GM12878 (cell line): ENCODE measurements around the gene RRAD. TPM values are rescaled to one million over a fixed set of nuclear protein-coding genes. Genes with fewer than 3 reads are reported as not detected.

Experiments used
- ATAC-seq: fragments of 200-7000 bp; cut with Tn5 transposase; 3 replicates; pipeline ENCODE4 v1.9.1; 2020; ENCODE audit warnings: mild to moderate bottlenecking, moderate library complexity
- BruUV-seq: library from RNA; stranded (reverse); fragments of 400-500 nt; replicated peaks from 2 replicates; lab custom pipeline; 2021; lab: Mats Ljungman, UMichigan
- CTCF ChIA-PET: fragments of 300-600 bp; sonication (Branson Sonifier 250); formaldehyde crosslinking; extraction: SDS; loops from one replicate; lab custom pipeline; 2021; ENCODE audit warnings: inconsistent platforms; lab: Yijun Ruan, JAX
- POLR2A ChIA-PET: fragments of 350-600 bp; formaldehyde crosslinking; extraction: SDS; loops from one replicate; lab custom pipeline; 2021; ENCODE audit warnings: inconsistent platforms; lab: Charles Lee
- RAD21 ChIA-PET: fragments of 300-600 bp; sonication (Branson Sonifier 250); formaldehyde crosslinking; loops from one replicate; lab custom pipeline; 2023; ENCODE audit warnings: antibody characterized with exemption; ENCODE audit not compliant: unreplicated experiment; lab: Charles Lee
- SMC1A ChIA-PET: fragments of 300-600 bp; sonication (Branson Sonifier 250); formaldehyde crosslinking; loops from one replicate; lab custom pipeline; 2023; ENCODE audit not compliant: unreplicated experiment, uncharacterized antibody; lab: Charles Lee
- DNase-seq: peaks from one replicate; pipeline ENCODE4 v3.0.0-alpha.2; 2011; ENCODE audit warnings: low read depth, low spot score
- FAIRE-seq: peaks from 3 replicates; lab custom pipeline; 2011; peaks lifted over from hg19 to GRCh38; lab: Jason Lieb, UNC
- H2AFZ ChIP-seq: 2 replicates; pipeline ENCODE4 v1.6.0; 2011; ENCODE audit warnings: low read depth, low read length, control low read depth; ENCODE audit not compliant: control insufficient read depth
- H3K27ac ChIP-seq: 2 replicates; pipeline ENCODE4 v1.5.1; 2011; ENCODE audit warnings: control low read depth; ENCODE audit not compliant: control insufficient read depth, insufficient read depth
- H3K27me3 ChIP-seq, 2 experiments: replicated peaks in 1 of 2; 2 replicates each; pipeline versions ENCODE4 v1.6.0 to v1.6.1; 2011; ENCODE audit warnings: low read length in 1 of 2; ENCODE audit not compliant: control insufficient read depth in 2 of 2, insufficient read depth in 2 of 2
- H3K36me3 ChIP-seq, 2 experiments: 2 replicates each; pipeline ENCODE4 v1.5.1; 2011; ENCODE audit warnings: low read length in 1 of 2; ENCODE audit not compliant: control insufficient read depth in 2 of 2, insufficient read depth in 2 of 2
- H3K4me1 ChIP-seq: 2 replicates; pipeline ENCODE4 v1.6.1; 2011; ENCODE audit warnings: mild to moderate bottlenecking, low read length, moderate library complexity, mixed read lengths; ENCODE audit not compliant: control insufficient read depth, insufficient read depth
- H3K4me2 ChIP-seq: 2 replicates; pipeline ENCODE4 v1.6.0; 2011; ENCODE audit warnings: control low read depth; ENCODE audit not compliant: control insufficient read depth, insufficient read depth
- H3K4me3 ChIP-seq: fragments of 200-600 bp; sonication (generic); 2 replicates; pipeline ENCODE4 v1.5.1; 2016
- H3K79me2 ChIP-seq: 2 replicates; pipeline ENCODE4 v1.6.0; 2011; ENCODE audit warnings: low read length; ENCODE audit not compliant: control insufficient read depth, insufficient read depth
- H3K9ac ChIP-seq: 2 replicates; pipeline ENCODE4 v1.8.0; 2011; ENCODE audit warnings: low read length, control low read depth, mixed read lengths; ENCODE audit not compliant: control insufficient read depth, insufficient read depth
- H3K9me3 ChIP-seq: replicated peaks from 3 replicates; pipeline ENCODE4 v1.5.1; 2011; ENCODE audit warnings: mild to moderate bottlenecking, low read length; ENCODE audit not compliant: control insufficient read depth, insufficient read depth
- H4K20me1 ChIP-seq: 2 replicates; pipeline ENCODE4 v1.6.0; 2011; ENCODE audit not compliant: control insufficient read depth, insufficient read depth
- ATF7 ChIP-seq: fragments of 450-650 bp; IDR thresholded peaks from 2 replicates; pipeline ENCODE4 v1.6.1; 2016; ENCODE audit warnings: low read depth, mild to moderate bottlenecking
- ESRRA ChIP-seq: IDR thresholded peaks from 2 replicates; pipeline ENCODE4 v1.6.1; 2012; ENCODE audit warnings: mild to moderate bottlenecking, low read length, improper control_type of control experiment
- EZH2 ChIP-seq: IDR thresholded peaks from 2 replicates; pipeline ENCODE4 v1.6.1; 2012; ENCODE audit warnings: low read depth, mild to moderate bottlenecking, control low read depth, inconsistent platforms, low read length, borderline replicate concordance; ENCODE audit not compliant: control insufficient read depth
- HCFC1 ChIP-seq: fragments of 150-350 bp; IDR thresholded peaks from 2 replicates; pipeline ENCODE4 v1.6.1; 2014; ENCODE audit warnings: low read length
- IKZF2 ChIP-seq, 2 experiments: fragments of 450-650 bp; IDR thresholded peaks; 2 replicates each; pipeline ENCODE4 v1.6.1; 2017; ENCODE audit warnings: mild to moderate bottlenecking in 2 of 2, moderate library complexity in 2 of 2
- NBN ChIP-seq: fragments of 450-650 bp; IDR thresholded peaks from 2 replicates; pipeline ENCODE4 v1.6.1; 2016
- NFXL1 ChIP-seq: fragments of 450-650 bp; IDR thresholded peaks from 2 replicates; pipeline ENCODE4 v1.6.1; 2017; ENCODE audit warnings: antibody characterized with exemption, mild to moderate bottlenecking, borderline replicate concordance
- POLR2A ChIP-seq: IDR thresholded peaks from 2 replicates; pipeline ENCODE4 v1.6.1; 2011; ENCODE audit warnings: low read depth, mild to moderate bottlenecking, low read length
- RAD51 ChIP-seq: fragments of 450-650 bp; IDR thresholded peaks from 2 replicates; pipeline ENCODE4 v1.6.1; 2016; ENCODE audit warnings: moderate library complexity, mild to moderate bottlenecking, inconsistent platforms
- RBBP5 ChIP-seq: fragments of 200-600 bp; sonication (generic); conservative IDR thresholded peaks from 2 replicates; pipeline ENCODE4 v1.6.1; 2016
- SMARCA5 ChIP-seq: fragments of 450-650 bp; IDR thresholded peaks from 2 replicates; pipeline ENCODE4 v1.6.1; 2017; ENCODE audit warnings: mild to moderate bottlenecking
- SMC3 ChIP-seq: IDR thresholded peaks from 2 replicates; pipeline ENCODE4 v1.6.1; 2011; ENCODE audit warnings: low read length, improper control_type of control experiment, borderline replicate concordance
- SRF ChIP-seq, 2 experiments: IDR thresholded peaks; 2 replicates each; pipeline ENCODE4 v1.6.1; 2011; ENCODE audit warnings: low read depth in 2 of 2, low read length in 2 of 2, mild to moderate bottlenecking in 1 of 2, moderate library complexity in 1 of 2
- STAT3 ChIP-seq: IDR thresholded peaks from 2 replicates; pipeline ENCODE4 v1.6.1; 2011; ENCODE audit warnings: low read depth, low read length, improper control_type of control experiment
- WRNIP1 ChIP-seq: IDR thresholded peaks from 2 replicates; pipeline ENCODE4 v1.6.1; 2011; ENCODE audit warnings: low read depth, low read length, improper control_type of control experiment, borderline replicate concordance
- YBX1 ChIP-seq: fragments of 450-650 bp; IDR thresholded peaks from 2 replicates; pipeline ENCODE4 v1.6.1; 2016; ENCODE audit warnings: antibody characterized with exemption
- WGBS: methylation state at CpG from one replicate; pipeline ENCODE4 v1.1.6; 2016; ENCODE audit warnings: low lambda C conversion rate; ENCODE audit not compliant: insufficient replicate concordance, insufficient coverage; ENCODE audit errors: missing lambda C conversion rate; 5-methylcytosine and 5-hydroxymethylcytosine counted together
- in situ Hi-C: fragments of 300-500 bp; cut with MboI; formaldehyde crosslinking; loops from 9 replicates; pipeline ENCODE4 v1.14.3; 2018; ENCODE audit warnings: mixed read lengths
- intact Hi-C: fragments of 100-400 bp; cut with micrococcal nuclease; formaldehyde crosslinking; loops from one replicate; pipeline ENCODE4 v1.14.2; 2022; ENCODE audit not compliant: unreplicated experiment
- polyA plus RNA-seq, 11 experiments: library from polyadenylated mRNA; depleted of rRNA in 4 of 11; unstranded in 6 of 11; stranded (reverse) in 5 of 11; fragments of >200 nt; fragmentation: Nextera tagmentation in 4 of 11; fragmentation: Illumina TruSeq in 1 of 11; extraction: Ambion mirVana in 4 of 11; extraction: Trizol in 1 of 11; gene quantifications; 1 replicate in 1 of 11; 2 replicates in 10 of 11; pipeline versions ENCODE4 v1.2.1 to v1.2.3, GENCODE V29; 2011 to 2016; ENCODE audit warnings: inconsistent platforms in 2 of 11, missing spikeins in 2 of 11, low read depth in 1 of 11
- total RNA-seq, 4 experiments: library from RNA; depleted of rRNA in 3 of 4; stranded (reverse); fragments of >200 nt in 3 of 4; fragmentation: Illumina TruSeq in 1 of 4; extraction: Trizol in 1 of 4; gene quantifications; 2 replicates each; pipeline versions ENCODE4 v1.2.1 to v1.2.3, GENCODE V29; 2013 to 2021
- TF ChIP-seq, protein P1 (sequence below): fragments of 450-650 bp; IDR thresholded peaks from 2 replicates; pipeline ENCODE4 v1.6.1; 2017; ENCODE audit warnings: borderline replicate concordance
- TF ChIP-seq, protein P2 (sequence below): fragments of 450-650 bp; IDR thresholded peaks from 2 replicates; pipeline ENCODE4 v1.6.1; 2017; ENCODE audit warnings: low read depth, mild to moderate bottlenecking, moderate library complexity
- TF ChIP-seq, protein P3 (sequence below): fragments of 450-650 bp; formaldehyde crosslinking; IDR thresholded peaks from 2 replicates; pipeline ENCODE4 v1.4.0; 2020; ENCODE audit warnings: mild to moderate bottlenecking, moderate library complexity

The RRAD gene
- total and polyA plus RNA-seq, 10 of the 15 experiments (the other 5 are each of a cell fraction or from before 2014, with no cell fraction given), result 0.11 to 8.5 (median 2.8) TPM

DNA sequence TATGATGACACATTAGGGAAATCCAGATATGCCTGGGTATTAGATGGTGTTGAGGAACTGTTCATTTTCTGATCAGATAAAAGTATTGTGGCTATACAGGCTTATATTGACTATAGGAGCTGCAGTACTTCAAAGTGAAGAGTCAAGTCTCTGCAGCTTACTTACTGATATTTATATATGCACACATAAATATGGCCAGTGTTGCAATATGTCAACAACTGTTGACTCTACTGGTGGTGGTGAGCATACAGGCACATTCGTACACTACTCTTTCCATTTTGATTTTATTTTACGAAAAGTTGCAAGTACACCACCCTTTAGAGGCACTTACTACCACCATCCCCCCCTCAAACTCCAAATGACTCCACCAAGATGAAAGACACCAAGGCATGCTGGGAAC lies 6.3 kb upstream of the RRAD start:
- SMC1A ChIA-PET, result no interaction called here
- Histone ChIP-seq H3K4me2 (no peak overlapping the region), H3K9ac (no peak overlapping the region), H3K9me3 (no peaks in the 10 kb centered on the region), H3K27ac (no peak overlapping the region), H3K79me2 (peaks cover 33% of the 10 kb centered on the region), H2AFZ (no peak overlapping the region), H3K4me3 (no peak overlapping the region), H3K4me1 (peaks cover 25% of the 10 kb centered on the region), H3K27me3 (no peaks in the 10 kb centered on the region), H3K36me3 (no peaks in the 10 kb centered on the region), H4K20me1 (no peaks in the 10 kb centered on the region)
- no peak for DNase-seq
- CTCF ChIA-PET, result interaction anchor here (0.8 to 2.3 kb wide), 3 partner anchors 12 to 37 kb away, joined by 4 to 10 read pairs (median 4); no protein-coding TSS in a partner anchor
- no peak for FAIRE-seq
- TF ChIP-seq, protein P1, sequence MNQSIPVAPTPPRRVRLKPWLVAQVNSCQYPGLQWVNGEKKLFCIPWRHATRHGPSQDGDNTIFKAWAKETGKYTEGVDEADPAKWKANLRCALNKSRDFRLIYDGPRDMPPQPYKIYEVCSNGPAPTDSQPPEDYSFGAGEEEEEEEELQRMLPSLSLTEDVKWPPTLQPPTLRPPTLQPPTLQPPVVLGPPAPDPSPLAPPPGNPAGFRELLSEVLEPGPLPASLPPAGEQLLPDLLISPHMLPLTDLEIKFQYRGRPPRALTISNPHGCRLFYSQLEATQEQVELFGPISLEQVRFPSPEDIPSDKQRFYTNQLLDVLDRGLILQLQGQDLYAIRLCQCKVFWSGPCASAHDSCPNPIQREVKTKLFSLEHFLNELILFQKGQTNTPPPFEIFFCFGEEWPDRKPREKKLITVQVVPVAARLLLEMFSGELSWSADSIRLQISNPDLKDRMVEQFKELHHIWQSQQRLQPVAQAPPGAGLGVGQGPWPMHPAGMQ, result no peak
- TF ChIP-seq SMARCA5 (no peak), EZH2 (no peak), POLR2A (no peak), YBX1 (no peak), RAD51 (no peak), ATF7 (no peak), SMC3 (no peak), NBN (no peak), SRF (IDR thresholded peaks at IDR 0.05; ENCODE audit: low read depth in 2 of 2, low read length in 2 of 2) (no peak), NFXL1 (no peak), ESRRA (no peak), RBBP5 (no peak), WRNIP1 (no peak), HCFC1 (no peak), STAT3 (no peak), IKZF2 (IDR thresholded peaks at IDR 0.05) (no peak)
- TF ChIP-seq, protein P2, sequence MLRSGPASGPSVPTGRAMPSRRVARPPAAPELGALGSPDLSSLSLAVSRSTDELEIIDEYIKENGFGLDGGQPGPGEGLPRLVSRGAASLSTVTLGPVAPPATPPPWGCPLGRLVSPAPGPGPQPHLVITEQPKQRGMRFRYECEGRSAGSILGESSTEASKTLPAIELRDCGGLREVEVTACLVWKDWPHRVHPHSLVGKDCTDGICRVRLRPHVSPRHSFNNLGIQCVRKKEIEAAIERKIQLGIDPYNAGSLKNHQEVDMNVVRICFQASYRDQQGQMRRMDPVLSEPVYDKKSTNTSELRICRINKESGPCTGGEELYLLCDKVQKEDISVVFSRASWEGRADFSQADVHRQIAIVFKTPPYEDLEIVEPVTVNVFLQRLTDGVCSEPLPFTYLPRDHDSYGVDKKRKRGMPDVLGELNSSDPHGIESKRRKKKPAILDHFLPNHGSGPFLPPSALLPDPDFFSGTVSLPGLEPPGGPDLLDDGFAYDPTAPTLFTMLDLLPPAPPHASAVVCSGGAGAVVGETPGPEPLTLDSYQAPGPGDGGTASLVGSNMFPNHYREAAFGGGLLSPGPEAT, result no peak
- TF ChIP-seq, protein P3, sequence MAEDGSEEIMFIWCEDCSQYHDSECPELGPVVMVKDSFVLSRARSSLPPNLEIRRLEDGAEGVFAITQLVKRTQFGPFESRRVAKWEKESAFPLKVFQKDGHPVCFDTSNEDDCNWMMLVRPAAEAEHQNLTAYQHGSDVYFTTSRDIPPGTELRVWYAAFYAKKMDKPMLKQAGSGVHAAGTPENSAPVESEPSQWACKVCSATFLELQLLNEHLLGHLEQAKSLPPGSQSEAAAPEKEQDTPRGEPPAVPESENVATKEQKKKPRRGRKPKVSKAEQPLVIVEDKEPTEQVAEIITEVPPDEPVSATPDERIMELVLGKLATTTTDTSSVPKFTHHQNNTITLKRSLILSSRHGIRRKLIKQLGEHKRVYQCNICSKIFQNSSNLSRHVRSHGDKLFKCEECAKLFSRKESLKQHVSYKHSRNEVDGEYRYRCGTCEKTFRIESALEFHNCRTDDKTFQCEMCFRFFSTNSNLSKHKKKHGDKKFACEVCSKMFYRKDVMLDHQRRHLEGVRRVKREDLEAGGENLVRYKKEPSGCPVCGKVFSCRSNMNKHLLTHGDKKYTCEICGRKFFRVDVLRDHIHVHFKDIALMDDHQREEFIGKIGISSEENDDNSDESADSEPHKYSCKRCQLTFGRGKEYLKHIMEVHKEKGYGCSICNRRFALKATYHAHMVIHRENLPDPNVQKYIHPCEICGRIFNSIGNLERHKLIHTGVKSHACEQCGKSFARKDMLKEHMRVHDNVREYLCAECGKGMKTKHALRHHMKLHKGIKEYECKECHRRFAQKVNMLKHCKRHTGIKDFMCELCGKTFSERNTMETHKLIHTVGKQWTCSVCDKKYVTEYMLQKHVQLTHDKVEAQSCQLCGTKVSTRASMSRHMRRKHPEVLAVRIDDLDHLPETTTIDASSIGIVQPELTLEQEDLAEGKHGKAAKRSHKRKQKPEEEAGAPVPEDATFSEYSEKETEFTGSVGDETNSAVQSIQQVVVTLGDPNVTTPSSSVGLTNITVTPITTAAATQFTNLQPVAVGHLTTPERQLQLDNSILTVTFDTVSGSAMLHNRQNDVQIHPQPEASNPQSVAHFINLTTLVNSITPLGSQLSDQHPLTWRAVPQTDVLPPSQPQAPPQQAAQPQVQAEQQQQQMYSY (CRISPR knock-in tag), result no peak
- WGBS, result 88% methylated on average over 2 of the region's 2 CpGs
- RAD21 ChIA-PET, result no interaction called here
- in situ Hi-C loops, result loop anchor here (10.0 kb wide), 1 partner anchor 63 kb away; no protein-coding TSS in a partner anchor
- BruUV-seq, result no TSS peak
- no peak for ATAC-seq
- intact Hi-C loops, result no loop called here
- POLR2A ChIA-PET, result interaction anchor here (0.6 kb wide), 1 partner anchor 1190 kb away, joined by 3 read pairs; no protein-coding TSS in a partner anchor
